Hematopoietic multipotent progenitor cell treated with erythropoietin and hydrocortisone succinate and interleukin-3 and kit ligand, for 17 days (in vitro differentiated cells): ENCODE results near the gene GCNT1.
"Not testable (repeated sequence)": the region's sequence is repeated elsewhere in the genome, so short reads cannot be mapped to it uniquely, and the experiment has no call there.

ENCODE experiments used
- DNase-seq: peaks from one replicate; pipeline ENCODE4 v3.0.0-alpha.2; 2015; ENCODE audit warnings: low spot score

Gene GCNT1

GRCh38 chr9:76458903-76459693 is at the start of gene GCNT1:
Gene GCNT1 (plus strand): TSS chr9:76459182. CDS start chr9:76502382, 43,200 bp downstream.
- DNase-seq: peak; percentile 69

GRCh38 chr9:76412638-76413037 is 46.3 kb upstream of the GCNT1 start:
- no peak for DNase-seq

GRCh38 chr9:76413658-76414057 is 45.3 kb upstream of the GCNT1 start:
- no peak for DNase-seq

- no peak for DNase-seq
These were observed 44.3 kb upstream of the GCNT1 start for GRCh38 chr9:76414661-76415060.

GRCh38 chr9:76415154-76415553 is 43.8 kb upstream of the GCNT1 start:
- DNase-seq: no peak

- no peak for DNase-seq
These were observed 43.3 kb upstream of the GCNT1 start for GRCh38 chr9:76415731-76416130.

- DNase-seq: no peak
These were observed 41.6 kb upstream of the GCNT1 start for GRCh38 chr9:76417394-76417793.

- peak; percentile 48 for DNase-seq
These were observed 39.1 kb upstream of the GCNT1 start for GRCh38 chr9:76419782-76420380.

GRCh38 chr9:76423216-76424177 is 35.5 kb upstream of the GCNT1 start:
- DNase-seq: no peak

GRCh38 chr9:76424491-76424890 is 34.5 kb upstream of the GCNT1 start:
- DNase-seq: no peak

- DNase-seq: no peak
These were observed 33.1 kb upstream of the GCNT1 start for GRCh38 chr9:76425677-76426453.

- DNase-seq: no peak
These were observed 32.1 kb upstream of the GCNT1 start for GRCh38 chr9:76426807-76427419.

- no peak for DNase-seq
These were observed 27.4 kb upstream of the GCNT1 start for GRCh38 chr9:76431601-76432000.

- no peak for DNase-seq
These were observed 25.6 kb upstream of the GCNT1 start for GRCh38 chr9:76433406-76433805.

GRCh38 chr9:76433836-76434235 is 25.1 kb upstream of the GCNT1 start:
- DNase-seq: no peak

GRCh38 chr9:76434897-76435296 is 24.1 kb upstream of the GCNT1 start:
- DNase-seq: not testable (repeated sequence)

- DNase-seq: not testable (repeated sequence)
These were observed 21.8 kb upstream of the GCNT1 start for GRCh38 chr9:76437017-76437699.

- DNase-seq: no peak
These were observed 20.0 kb upstream of the GCNT1 start for GRCh38 chr9:76438841-76439588.

- no peak for DNase-seq
These were observed 17.2 kb upstream of the GCNT1 start for GRCh38 chr9:76441551-76442322.
